GM12875 (cell line): ENCODE results near the gene CARD19.

Experiments used
- H3K4me3 ChIP-seq: one replicate; pipeline ENCODE4 v1.5.1; 2011; ENCODE audit warnings: low read depth, low read length, control low read depth
- TF ChIP-seq, protein P1 (sequence below): IDR thresholded peaks from 2 replicates; pipeline ENCODE4 v1.5.1; 2011; ENCODE audit warnings: low read depth, mild to moderate bottlenecking, control low read depth, inconsistent platforms, low read length, moderate library complexity, borderline replicate concordance; ENCODE audit not compliant: insufficient read depth

The CARD19 gene

DNA sequence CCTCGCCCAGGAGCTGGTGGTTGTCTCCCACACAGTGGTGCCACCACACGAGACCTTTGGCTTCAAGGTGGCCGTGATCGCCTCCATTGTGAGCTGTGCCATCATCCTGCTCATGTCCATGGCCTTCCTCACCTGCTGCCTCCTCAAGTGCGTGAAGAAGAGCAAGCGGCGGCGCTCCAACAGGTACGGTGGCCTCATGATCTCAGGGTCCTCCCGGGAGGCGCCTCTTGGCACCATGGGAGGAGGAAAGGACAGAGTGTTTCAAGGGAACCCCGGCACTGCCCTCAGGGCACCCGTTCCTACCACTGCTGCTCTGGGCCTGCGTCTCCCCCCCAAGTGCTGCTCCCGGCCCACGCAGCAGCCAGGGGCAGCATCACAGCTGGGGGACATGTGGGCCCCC, 18.2 kb upstream of the CARD19 start:
- TF ChIP-seq, protein P1, sequence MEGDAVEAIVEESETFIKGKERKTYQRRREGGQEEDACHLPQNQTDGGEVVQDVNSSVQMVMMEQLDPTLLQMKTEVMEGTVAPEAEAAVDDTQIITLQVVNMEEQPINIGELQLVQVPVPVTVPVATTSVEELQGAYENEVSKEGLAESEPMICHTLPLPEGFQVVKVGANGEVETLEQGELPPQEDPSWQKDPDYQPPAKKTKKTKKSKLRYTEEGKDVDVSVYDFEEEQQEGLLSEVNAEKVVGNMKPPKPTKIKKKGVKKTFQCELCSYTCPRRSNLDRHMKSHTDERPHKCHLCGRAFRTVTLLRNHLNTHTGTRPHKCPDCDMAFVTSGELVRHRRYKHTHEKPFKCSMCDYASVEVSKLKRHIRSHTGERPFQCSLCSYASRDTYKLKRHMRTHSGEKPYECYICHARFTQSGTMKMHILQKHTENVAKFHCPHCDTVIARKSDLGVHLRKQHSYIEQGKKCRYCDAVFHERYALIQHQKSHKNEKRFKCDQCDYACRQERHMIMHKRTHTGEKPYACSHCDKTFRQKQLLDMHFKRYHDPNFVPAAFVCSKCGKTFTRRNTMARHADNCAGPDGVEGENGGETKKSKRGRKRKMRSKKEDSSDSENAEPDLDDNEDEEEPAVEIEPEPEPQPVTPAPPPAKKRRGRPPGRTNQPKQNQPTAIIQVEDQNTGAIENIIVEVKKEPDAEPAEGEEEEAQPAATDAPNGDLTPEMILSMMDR, result no peak
- no peak overlapping the region for H3K4me3 ChIP-seq

GRCh38 chr9:93079371-93079770, 16.6 kb upstream of the CARD19 start:
- TF ChIP-seq, protein P1, result no peak

GRCh38 chr9:93080406-93080805, 15.6 kb upstream of the CARD19 start:
- TF ChIP-seq, protein P1, result no peak
- no peak overlapping the region for H3K4me3 ChIP-seq

More at GRCh38 chr9:93079371-93079770, 16.6 kb upstream of the CARD19 start:
- no peak overlapping the region for H3K4me3 ChIP-seq

- TF ChIP-seq, protein P1, result no peak
Observed at GRCh38 chr9:93081081-93081529, 14.9 kb upstream of the CARD19 start.

DNA sequence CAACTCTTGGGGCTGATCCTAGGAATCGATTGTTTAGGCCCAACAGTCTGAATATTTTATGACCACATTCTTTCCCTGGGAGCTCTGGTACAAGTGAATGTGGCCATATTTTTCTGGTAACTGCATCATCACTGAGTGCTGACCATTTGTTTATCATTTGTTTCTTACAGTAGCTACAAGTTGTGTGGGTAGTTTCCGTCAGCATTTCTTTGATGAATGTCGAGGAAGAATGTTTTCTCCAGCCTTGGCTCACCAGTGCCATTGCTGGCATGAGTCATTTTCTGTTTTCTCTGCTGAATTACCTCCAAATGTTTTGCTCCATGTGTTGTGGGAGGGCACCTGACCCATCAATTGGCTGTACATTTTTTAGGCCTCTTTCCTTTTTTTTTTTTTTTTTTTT, 14.1 kb upstream of the CARD19 start:
- H3K4me3 ChIP-seq, result no peak overlapping the region

More at GRCh38 chr9:93081081-93081529, 14.9 kb upstream of the CARD19 start:
- H3K4me3 ChIP-seq, result no peak overlapping the region

GRCh38 chr9:93082841-93083411, 13.1 kb upstream of the CARD19 start:
- H3K4me3 ChIP-seq, result no peak overlapping the region
- TF ChIP-seq, protein P1, result no peak

More for the DNA sequence above, 14.1 kb upstream of the CARD19 start:
- TF ChIP-seq, protein P1, result no peak
